ENCODE measurements around the gene CYTH4. TPM values are rescaled to one million over a fixed set of nuclear protein-coding genes. Genes with fewer than 3 reads are reported as not detected.
"Not testable (repeated sequence)": the region's sequence is repeated elsewhere in the genome, so short reads cannot be mapped to it uniquely, and the experiment has no call there.

Gene CYTH4
- total RNA-seq, 2 experiments from 2014 or later = 97.8 to 123 TPM

DNA sequence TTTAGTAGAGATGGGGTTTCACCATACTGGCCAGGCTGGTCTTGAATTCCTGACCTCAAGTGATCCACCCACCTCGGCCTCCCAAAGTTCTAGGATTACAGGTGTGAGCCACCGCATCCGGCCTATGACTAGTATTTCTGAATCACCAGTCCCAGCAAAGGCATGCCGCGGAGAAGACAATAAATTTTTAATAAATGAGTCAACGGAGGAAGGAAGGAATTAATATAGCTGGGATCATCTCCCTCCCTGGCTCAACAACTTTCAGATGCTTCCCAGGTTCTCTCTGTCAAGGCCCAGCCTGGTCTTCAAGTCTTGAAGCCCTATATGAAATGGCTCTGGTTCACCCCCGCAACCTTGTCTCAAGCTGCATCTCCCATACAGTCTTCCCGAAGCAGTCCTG, 45.7 kb downstream of the CYTH4 start:
- no peak for ATAC-seq
- Mint-ChIP-seq H3K27ac (no peak overlapping the region), H3K36me3 (no peaks in the 10 kb centered on the region), H3K4me1 (no peaks in the 10 kb centered on the region), H3K4me3 (no peak overlapping the region), H3K9me3 (ENCODE audit: low read depth) (no peaks in the 10 kb centered on the region), H3K27me3 (peaks cover 71% of the 10 kb centered on the region)
- CTCF ChIA-PET = no interaction called here
- DNase-seq = no peak

DNA sequence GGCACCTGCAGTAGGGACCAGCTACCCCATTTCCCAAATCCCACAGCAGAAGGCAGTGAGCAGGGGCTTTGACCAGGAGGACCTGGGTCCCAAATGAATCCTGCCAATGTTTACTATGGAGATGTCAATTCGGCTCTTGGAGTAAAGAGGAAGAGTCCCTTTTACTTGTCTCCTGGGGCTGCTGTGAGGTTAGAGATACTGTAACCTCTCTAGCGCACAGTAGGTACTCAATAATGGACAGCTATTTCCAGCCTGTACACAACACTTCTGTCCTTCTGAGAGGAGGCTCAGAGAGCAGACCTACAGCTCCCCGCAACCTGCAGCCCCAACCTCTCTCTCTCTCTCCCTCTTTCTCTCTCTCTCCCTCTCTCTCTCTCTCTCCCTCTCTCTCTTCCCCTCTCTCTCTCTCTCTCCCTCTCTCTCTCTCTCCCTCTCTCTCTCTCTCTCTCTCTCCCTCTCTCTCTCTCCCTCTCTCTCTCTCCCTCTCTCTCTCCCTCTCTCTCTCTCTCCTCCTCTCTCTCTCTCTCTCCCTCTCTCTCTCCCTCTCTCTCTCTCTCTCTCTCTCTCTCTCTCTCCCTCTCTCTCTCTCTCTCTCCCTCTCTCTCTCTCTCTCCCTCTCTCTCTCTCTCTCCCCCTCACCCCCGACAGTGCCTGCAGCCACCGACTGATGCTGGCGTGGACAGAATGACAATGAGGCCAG, 46.4 kb downstream of the CYTH4 start:
- H3K27me3 Mint-ChIP-seq = peaks cover 71% of the 10 kb centered on the region
- ATAC-seq; CTCF ChIA-PET; DNase-seq; H3K36me3 Mint-ChIP-seq; H3K9me3 Mint-ChIP-seq (ENCODE audit: low read depth); H3K27ac Mint-ChIP-seq; H3K4me3 Mint-ChIP-seq; H3K4me1 Mint-ChIP-seq: not testable (repeated sequence)

DNA sequence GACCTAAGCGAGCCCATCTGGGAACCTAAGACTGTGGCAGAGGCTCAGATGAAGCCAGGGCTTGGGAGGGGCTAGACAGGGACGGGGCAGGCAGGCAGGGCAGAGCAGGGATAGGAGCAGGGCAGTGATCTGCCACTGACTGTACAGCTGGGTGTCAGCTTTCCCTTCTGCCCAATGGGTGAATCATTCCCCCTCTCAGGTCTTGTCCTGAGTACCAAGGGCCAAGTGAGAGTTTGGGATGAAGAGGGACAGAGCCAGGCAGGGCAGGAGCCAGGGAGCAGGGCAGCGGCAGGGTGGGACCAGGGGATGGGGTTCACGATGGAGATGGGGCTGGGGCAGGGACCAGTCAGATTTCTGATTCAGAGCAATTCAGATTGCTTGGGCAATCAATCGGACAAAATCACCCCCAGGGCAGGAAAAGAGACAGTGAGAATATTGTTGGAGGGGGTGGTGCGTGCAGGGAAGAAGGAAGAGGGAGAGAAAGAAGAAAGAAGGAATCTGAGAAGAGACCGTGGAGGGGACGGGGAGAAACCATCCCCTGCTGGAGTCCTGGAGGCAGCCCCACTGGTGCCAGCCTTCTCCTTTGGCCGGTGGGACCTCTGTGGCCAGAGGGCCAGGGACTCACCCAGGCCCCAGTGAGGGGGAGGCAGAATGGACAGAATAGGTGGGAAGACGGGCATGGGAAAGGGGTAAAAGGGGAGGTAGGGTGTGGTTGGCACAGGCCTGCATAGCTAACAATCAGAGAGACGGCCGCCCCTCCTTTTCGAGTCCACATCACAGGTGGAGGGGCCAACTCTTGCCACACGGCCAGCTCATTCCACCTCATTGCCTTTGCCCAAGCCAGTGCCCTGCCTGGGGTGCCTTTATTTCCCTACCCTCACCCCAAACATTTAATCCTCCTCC, 47.2 kb downstream of the CYTH4 start:
- H3K27me3 Mint-ChIP-seq = peaks cover 70% of the 10 kb centered on the region

GRCh38 chr22:37330200-37331033, 48.1 kb downstream of the CYTH4 start:
- Mint-ChIP-seq H3K27ac (no peak overlapping the region), H3K4me1 (peaks cover 2% of the 10 kb centered on the region), H3K4me3 (no peak overlapping the region), H3K9me3 (ENCODE audit: low read depth) (no peaks in the 10 kb centered on the region), H3K27me3 (peaks cover 72% of the 10 kb centered on the region), H3K36me3 (no peaks in the 10 kb centered on the region)
- ATAC-seq (peak; percentile 58), DNase-seq (peak; percentile 65)
- CTCF ChIA-PET = interaction anchor here (0.6 to 1.4 kb wide), 4 partner anchors 14 to 168 kb away, joined by 3 to 4 read pairs (median 4); no protein-coding TSS in a partner anchor

More for the DNA sequence above, 47.2 kb downstream of the CYTH4 start:
- H3K36me3 Mint-ChIP-seq = no peaks in the 10 kb centered on the region
- H3K4me1 Mint-ChIP-seq = no peaks in the 10 kb centered on the region
- H3K27ac Mint-ChIP-seq = no peak overlapping the region
- no peak for DNase-seq
- CTCF ChIA-PET = interaction anchor here (1.0 to 1.4 kb wide), 3 partner anchors 13 to 169 kb away, joined by 3 to 4 read pairs (median 4); no protein-coding TSS in a partner anchor
- no peak for ATAC-seq
- no peaks in the 10 kb centered on the region for H3K9me3 Mint-ChIP-seq (ENCODE audit: low read depth)
- no peak overlapping the region for H3K4me3 Mint-ChIP-seq

DNA sequence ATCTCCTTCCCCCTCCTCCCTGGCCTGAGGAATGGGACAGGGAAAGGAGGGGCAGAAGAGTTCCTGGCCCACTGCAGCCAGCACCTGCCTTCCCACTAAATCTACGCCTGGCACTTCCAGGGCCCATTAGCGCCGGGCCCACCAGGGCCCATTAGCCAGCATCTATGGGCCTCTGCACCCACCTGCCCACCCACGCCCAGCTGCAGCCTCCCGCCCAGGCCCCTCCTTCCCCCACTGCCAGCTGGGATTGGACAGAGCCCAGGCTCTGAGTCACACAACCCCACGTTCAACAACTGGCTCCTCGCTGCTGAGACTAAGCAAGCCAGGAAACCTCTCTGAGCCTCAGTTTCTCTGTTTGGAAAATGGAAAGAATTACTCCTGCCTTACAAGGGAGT, 48.7 kb downstream of the CYTH4 start:
- Mint-ChIP-seq H3K9me3 (ENCODE audit: low read depth) (no peaks in the 10 kb centered on the region), H3K36me3 (no peaks in the 10 kb centered on the region), H3K4me3 (no peak overlapping the region), H3K27ac (no peak overlapping the region), H3K27me3 (peaks cover 74% of the 10 kb centered on the region), H3K4me1 (peaks cover 2% of the 10 kb centered on the region)
- ATAC-seq (no peak), DNase-seq (no peak)
- CTCF ChIA-PET = interaction anchor here (0.6 to 1.4 kb wide), 3 partner anchors 98 to 167 kb away, joined by 3 to 4 read pairs (median 4); no protein-coding TSS in a partner anchor

GRCh38 chr22:37331856-37332536, 49.7 kb downstream of the CYTH4 start:
- Mint-ChIP-seq H3K27ac (no peak overlapping the region), H3K4me3 (no peak overlapping the region), H3K27me3 (peaks cover 74% of the 10 kb centered on the region), H3K9me3 (ENCODE audit: low read depth) (no peaks in the 10 kb centered on the region), H3K36me3 (no peaks in the 10 kb centered on the region), H3K4me1 (peaks cover 2% of the 10 kb centered on the region)
- CTCF ChIA-PET = interaction anchor here (1.6 kb wide), 1 partner anchor 14 kb away, joined by 4 read pairs; no protein-coding TSS in a partner anchor
- ATAC-seq (no peak), DNase-seq (no peak)

DNA sequence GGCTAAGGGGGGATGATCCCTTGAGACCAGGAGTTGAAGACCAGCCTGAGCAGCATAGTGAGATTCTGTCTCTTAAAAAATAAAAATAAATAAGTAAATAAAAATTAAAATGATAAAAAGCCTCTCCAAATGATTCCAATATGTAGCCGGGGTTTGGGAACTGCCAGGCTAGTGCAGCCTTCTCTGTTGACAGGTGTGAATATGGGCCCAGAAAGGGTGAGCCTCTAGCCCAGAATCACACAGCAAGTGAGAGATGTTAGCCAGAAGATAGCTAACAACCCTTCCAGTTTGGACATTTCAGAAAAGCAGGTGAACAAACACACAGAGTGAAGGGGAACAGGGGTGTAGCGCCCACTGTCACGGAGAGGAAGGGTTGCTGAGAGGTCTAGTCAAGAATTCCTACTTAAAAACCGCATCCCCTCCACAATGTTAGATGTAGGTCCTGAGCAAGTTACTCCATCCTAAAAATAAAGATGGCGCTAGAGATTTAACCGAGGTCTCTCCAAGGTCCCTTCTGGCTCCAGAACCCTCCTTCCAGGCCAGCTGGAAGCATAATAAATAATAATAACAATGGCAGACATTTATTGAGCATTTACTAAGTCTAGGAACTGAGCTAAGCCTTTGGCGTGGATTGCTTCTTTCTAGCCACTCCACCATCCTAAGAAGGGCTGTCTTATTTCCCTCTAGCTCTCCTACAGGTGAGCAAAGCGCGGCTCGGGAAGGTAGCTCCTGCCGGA, 51.6 kb downstream of the CYTH4 start:
- no peak overlapping the region for H3K27ac Mint-ChIP-seq
- peaks cover 2% of the 10 kb centered on the region for H3K4me1 Mint-ChIP-seq
- H3K27me3 Mint-ChIP-seq = peaks cover 76% of the 10 kb centered on the region
- no peaks in the 10 kb centered on the region for H3K36me3 Mint-ChIP-seq
- DNase-seq (no peak), ATAC-seq (no peak)
- no peaks in the 10 kb centered on the region for H3K9me3 Mint-ChIP-seq (ENCODE audit: low read depth)
- CTCF ChIA-PET = interaction anchor here (0.8 to 1.5 kb wide), 4 partner anchors 67 to 139 kb away, joined by 3 to 6 read pairs (median 3); no protein-coding TSS in a partner anchor
- H3K4me3 Mint-ChIP-seq = no peak overlapping the region

DNA sequence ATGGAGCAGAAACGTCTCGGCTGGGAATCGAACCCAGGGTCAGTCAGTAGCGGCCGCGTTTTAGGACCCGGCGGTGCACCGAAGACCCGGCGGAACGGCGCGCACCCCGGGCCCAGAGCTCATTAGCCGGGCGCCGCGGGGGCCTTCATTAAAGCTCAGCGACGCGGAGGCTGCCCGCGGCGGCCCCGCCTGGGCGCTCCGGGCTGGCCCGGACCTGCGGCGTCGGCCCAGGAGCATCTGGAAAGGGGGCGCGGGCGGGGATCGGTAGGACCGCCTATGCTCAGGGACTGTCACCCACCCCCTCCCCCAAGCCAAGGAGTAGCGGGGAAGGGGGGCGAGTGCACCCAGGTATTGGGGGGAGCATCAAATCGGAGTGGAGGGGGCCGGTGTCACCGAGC, 52.2 kb downstream of the CYTH4 start:
- Mint-ChIP-seq H3K27me3 (peaks cover 73% of the 10 kb centered on the region), H3K4me3 (no peak overlapping the region), H3K9me3 (ENCODE audit: low read depth) (no peaks in the 10 kb centered on the region), H3K4me1 (peaks cover 2% of the 10 kb centered on the region), H3K27ac (no peak overlapping the region), H3K36me3 (no peaks in the 10 kb centered on the region)
- ATAC-seq (no peak), DNase-seq (no peak)
- CTCF ChIA-PET = interaction anchor here (0.8 to 1.5 kb wide), 4 partner anchors 67 to 138 kb away, joined by 3 to 6 read pairs (median 3); no protein-coding TSS in a partner anchor

DNA sequence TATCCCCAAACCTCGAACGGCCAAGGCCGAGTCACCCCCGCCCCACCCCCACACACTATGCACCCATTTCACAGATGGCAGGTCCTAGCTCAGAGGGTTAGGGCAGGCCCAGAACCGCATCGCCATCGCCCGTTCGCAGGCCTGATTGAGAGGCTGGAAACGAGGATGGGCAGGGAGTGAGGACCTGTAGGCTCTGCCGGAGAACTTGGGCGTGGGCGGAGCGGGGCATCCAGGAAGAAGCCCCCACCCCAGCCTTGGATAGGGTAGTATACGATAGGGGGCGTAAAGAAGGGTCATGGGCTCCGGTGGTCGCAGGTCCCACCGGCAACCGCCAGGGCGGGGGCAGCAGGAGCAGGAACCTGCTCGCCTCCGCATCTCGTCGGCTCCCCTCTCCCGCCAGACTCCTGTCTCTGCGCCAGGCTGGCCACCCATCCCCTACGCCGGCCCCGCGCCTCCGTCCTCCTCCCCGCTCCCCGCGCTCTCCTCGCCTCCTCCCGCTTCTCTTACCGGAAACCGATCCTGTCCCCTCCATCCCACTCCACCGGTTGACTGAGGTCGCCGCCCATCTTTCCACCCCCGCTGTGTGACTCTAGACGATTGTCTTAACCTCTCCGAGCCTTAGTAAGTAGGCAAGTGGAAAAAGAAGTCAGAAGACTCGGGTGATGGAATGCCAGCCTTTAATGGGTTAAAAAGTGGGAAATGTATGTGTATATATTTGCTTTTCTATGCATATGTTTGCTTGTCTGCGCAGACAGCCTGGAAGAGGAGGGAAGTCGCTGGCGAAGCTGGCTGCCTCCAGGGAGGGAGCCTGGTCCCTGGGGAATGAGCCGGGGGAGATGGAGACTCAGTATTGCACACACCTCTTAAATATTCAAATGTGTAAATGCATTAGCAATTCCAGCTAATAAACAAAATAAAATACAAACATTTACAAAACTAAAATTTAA, 52.8 kb downstream of the CYTH4 start:
- Mint-ChIP-seq H3K4me3 (no peak overlapping the region), H3K4me1 (peaks cover 2% of the 10 kb centered on the region), H3K27ac (no peak overlapping the region), H3K9me3 (ENCODE audit: low read depth) (no peaks in the 10 kb centered on the region), H3K27me3 (peaks cover 70% of the 10 kb centered on the region), H3K36me3 (no peaks in the 10 kb centered on the region)
- ATAC-seq (no peak), DNase-seq (no peak)
- CTCF ChIA-PET = interaction anchor here (0.9 kb wide), 1 partner anchor 103 kb away, joined by 3 read pairs; no protein-coding TSS in a partner anchor

DNA sequence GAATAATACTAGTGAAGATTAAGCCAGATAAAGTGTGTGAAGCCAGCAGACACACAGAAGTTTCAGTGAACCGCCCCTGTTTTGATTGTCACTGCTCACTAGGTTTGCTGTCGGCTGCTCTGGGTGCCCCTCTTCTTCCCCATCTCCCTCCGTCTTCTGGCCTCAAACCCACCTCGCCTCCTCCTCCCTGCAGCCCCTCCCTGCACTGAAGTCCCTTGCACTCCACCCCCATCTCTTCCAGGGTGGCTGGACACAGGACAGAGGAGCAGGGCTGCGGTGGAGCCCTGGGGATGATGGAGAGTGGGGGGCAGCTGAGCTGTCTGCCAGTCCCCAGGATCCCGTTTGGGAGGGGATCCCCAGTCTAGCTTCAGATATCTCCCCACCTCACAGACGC, 53.5 kb downstream of the CYTH4 start:
- CTCF ChIA-PET = no interaction called here
- peaks cover 74% of the 10 kb centered on the region for H3K27me3 Mint-ChIP-seq
- H3K4me3 Mint-ChIP-seq = no peak overlapping the region

DNA sequence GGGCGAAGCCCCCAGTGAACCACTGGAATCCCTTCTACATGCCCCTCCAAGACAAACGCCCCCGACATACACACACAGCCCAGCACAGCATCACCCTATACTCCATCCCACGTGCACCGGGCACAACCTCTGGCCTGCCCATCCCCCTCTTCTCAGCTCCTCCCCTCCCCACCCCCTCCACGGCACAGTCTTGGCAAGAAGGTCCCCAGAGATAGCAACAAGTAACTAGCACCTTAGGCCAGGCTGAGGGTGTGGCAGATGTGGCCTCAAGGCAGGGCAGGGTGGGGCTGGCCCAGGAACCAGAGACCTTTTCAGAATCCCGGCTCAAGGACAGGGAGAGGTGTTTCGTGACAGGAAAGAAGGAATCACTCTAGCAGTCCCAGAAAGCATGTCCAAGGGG, 54.3 kb downstream of the CYTH4 start:
- Mint-ChIP-seq H3K27me3 (peaks cover 68% of the 10 kb centered on the region), H3K4me1 (peaks cover 2% of the 10 kb centered on the region), H3K27ac (no peak overlapping the region), H3K9me3 (ENCODE audit: low read depth) (no peaks in the 10 kb centered on the region), H3K4me3 (no peak overlapping the region), H3K36me3 (no peaks in the 10 kb centered on the region)
- ATAC-seq = no peak
- DNase-seq = no peak
- CTCF ChIA-PET = interaction anchor here (1.0 kb wide), 1 partner anchor 230 kb away, joined by 3 read pairs; no protein-coding TSS in a partner anchor

More for the DNA sequence above, 53.5 kb downstream of the CYTH4 start:
- no peak for ATAC-seq
- H3K27ac Mint-ChIP-seq = no peak overlapping the region
- H3K36me3 Mint-ChIP-seq = no peaks in the 10 kb centered on the region
- DNase-seq = no peak
- no peaks in the 10 kb centered on the region for H3K9me3 Mint-ChIP-seq (ENCODE audit: low read depth)
- peaks cover 2% of the 10 kb centered on the region for H3K4me1 Mint-ChIP-seq
